Fibroblast of mammary gland (primary cell): Measurements from ENCODE around the gene ZNF689.

Source experiments
- DNase-seq: peaks from one replicate; pipeline ENCODE4 v3.0.0-alpha.2; 2010; ENCODE audit warnings: low read depth
- H3K4me3 ChIP-seq: 2 replicates; pipeline ENCODE4 v1.5.1; 2011; ENCODE audit warnings: low read depth, mild to moderate bottlenecking, low read length, moderate library complexity; ENCODE audit not compliant: control insufficient read depth
- CTCF ChIP-seq: conservative IDR thresholded peaks from 2 replicates; pipeline ENCODE4 v1.5.1; 2011; ENCODE audit warnings: low read depth, low read length, inconsistent platforms; ENCODE audit not compliant: control insufficient read depth, insufficient read depth

ZNF689 gene

GRCh38 chr16:30569746-30570635 lies 40.2 kb downstream of the ZNF689 start:
- H3K4me3 ChIP-seq, result no peak overlapping the region
- no peak for TF ChIP-seq CTCF
- no peak for DNase-seq

- H3K4me3 ChIP-seq, result no peak overlapping the region
- no peak for TF ChIP-seq CTCF
- no peak for DNase-seq
Measured at GRCh38 chr16:30569281-30569680, 40.9 kb downstream of the ZNF689 start.

GRCh38 chr16:30567991-30568638 lies 42.1 kb downstream of the ZNF689 start:
- DNase-seq, result peak; percentile 88
- no peak overlapping the region for H3K4me3 ChIP-seq
- no peak for TF ChIP-seq CTCF

- H3K4me3 ChIP-seq, result no peak overlapping the region
- no peak for TF ChIP-seq CTCF
- peak; percentile 16 for DNase-seq
Measured at GRCh38 chr16:30567160-30567990, 42.8 kb downstream of the ZNF689 start.

- DNase-seq, result no peak
- no peak for TF ChIP-seq CTCF
- H3K4me3 ChIP-seq, result no peak overlapping the region
Measured at GRCh38 chr16:30566531-30566930, 43.7 kb downstream of the ZNF689 start.

GRCh38 chr16:30565984-30566383 lies 44.2 kb downstream of the ZNF689 start:
- no peak for TF ChIP-seq CTCF
- DNase-seq, result no peak
- no peak overlapping the region for H3K4me3 ChIP-seq
